Measurements from ENCODE around the gene ENOX1. TPM values are rescaled to one million over a fixed set of nuclear protein-coding genes. Genes with fewer than 3 reads are reported as not detected.

The ENOX1 gene
- total and polyA plus RNA-seq, 2 of the 8 experiments (the other 6 are each of a cell fraction or from before 2014, with no cell fraction given) = 0.23 to 0.37 TPM

- Histone ChIP-seq H3K79me1 (ENCODE audit: low read depth, low read length) (no peaks in the 10 kb centered on the region), H3K14ac (ENCODE audit: insufficient read length) (no peak overlapping the region), H3K4ac (replicated peaks; ENCODE audit: insufficient read length, low read depth, low read length) (no peak overlapping the region), H3K27ac (ENCODE audit: low read depth, low read length) (no peak overlapping the region), H4K20me1 (replicated peaks in 1 of 2; ENCODE audit: control insufficient read depth in 1 of 2, insufficient read depth in 2 of 2, low read length in 2 of 2) (no peaks in the 10 kb centered on the region), H3K18ac (ENCODE audit: extremely low read depth, low read length) (no peak overlapping the region), H4K5ac (ENCODE audit: insufficient read length, low read depth, low read length) (no peak overlapping the region), H4K8ac (ENCODE audit: extremely low read depth, insufficient read depth, low read length) (no peak overlapping the region), H3K36me3 (ENCODE audit: control insufficient read depth in 2 of 4, insufficient read depth in 4 of 4, low read length in 3 of 4) (no peaks in the 10 kb centered on the region), H3K9me3 (ENCODE audit: insufficient read depth in 2 of 2, low read depth in 1 of 2, low read length in 1 of 2) (peaks cover 3 to 6% of the 10 kb centered on the region in 2 experiments; a peak in 2 of 4 replicates), H3K9ac (replicated peaks in 1 of 4; ENCODE audit: extremely low read depth in 1 of 4, low read depth in 3 of 4, low read length in 3 of 4) (no peak overlapping the region), H4K91ac (replicated peaks; ENCODE audit: insufficient read length, low read length) (no peak overlapping the region), H3K4me2 (ENCODE audit: insufficient read depth in 1 of 2, low read depth in 2 of 2, low read length in 2 of 2) (no peak overlapping the region), H3K23ac (ENCODE audit: insufficient read length) (no peak overlapping the region), H2BK12ac (ENCODE audit: low read depth, low read length) (no peak overlapping the region), H2BK120ac (replicated peaks; ENCODE audit: low read depth, low read length) (no peak overlapping the region), H3K4me1 (replicated peaks in 1 of 4; ENCODE audit: control insufficient read depth in 3 of 4, insufficient read depth in 4 of 4, low read length in 3 of 4) (no peaks in the 10 kb centered on the region), H2AFZ (ENCODE audit: low read length) (no peak overlapping the region), H2BK5ac (ENCODE audit: low read depth, low read length) (no peak overlapping the region), H3K23me2 (ENCODE audit: low read depth, low read length) (no peaks in the 10 kb centered on the region), H3K27me3 (replicated peaks in 1 of 4; ENCODE audit: control insufficient read depth in 3 of 4, extremely low read depth in 1 of 4, insufficient read depth in 3 of 4, low read length in 3 of 4) (no peaks in the 10 kb centered on the region), H3K79me2 (ENCODE audit: control insufficient read depth in 1 of 2, insufficient read depth in 2 of 2, low read length in 2 of 2) (no peaks in the 10 kb centered on the region), H2BK15ac (ENCODE audit: low read length) (no peak overlapping the region), H2AK5ac (ENCODE audit: low read depth, low read length) (no peak overlapping the region), H2BK20ac (ENCODE audit: low read length) (no peak overlapping the region), H3K56ac (replicated peaks; ENCODE audit: insufficient read length, low read depth, low read length) (no peak overlapping the region), H3K4me3 (ENCODE audit: extremely low read depth in 1 of 4, insufficient read depth in 2 of 4, low read depth in 3 of 4, low read length in 4 of 4) (no peak overlapping the region)
- DNase-seq (ENCODE audit: low read depth in 1 of 2, low spot score in 2 of 2) = no peak
- ChIA-PET CTCF (ENCODE audit: partially characterized antibody) (interaction anchor here (0.7 kb wide), 1 partner anchor 36 kb away, joined by 3 read pairs; no protein-coding TSS in a partner anchor), POLR2A (ENCODE audit: partially characterized antibody) (interaction anchor here (1.5 kb wide), 1 partner anchor 10 kb away, joined by 4 read pairs; no protein-coding TSS in a partner anchor)
- FAIRE-seq = no peak
- 72% methylated on average over 1 of the region's 1 CpG; no CpG with 5 or more reads in 1 of the 2 experiments for WGBS, 2 experiments (ENCODE audit: extremely low coverage in 1 of 2, insufficient coverage in 1 of 2, insufficient read length in 1 of 2, insufficient replicate concordance in 2 of 2, low coverage in 1 of 2, low lambda C conversion rate in 2 of 2, missing lambda C conversion rate in 1 of 2)
- TF ChIP-seq HDAC6 (IDR thresholded peaks at IDR 0.05; ENCODE audit: low read depth, low read length) (no peak), TEAD4 (IDR thresholded peaks at IDR 0.05; ENCODE audit: low read depth, low read length) (no peak), TCF12 (IDR thresholded peaks at IDR 0.05; ENCODE audit: low read depth, low read length) (no peak), RXRA (IDR thresholded peaks at IDR 0.05; ENCODE audit: insufficient read depth, low read depth, low read length) (no peak), EZH2 (IDR thresholded peaks at IDR 0.05; ENCODE audit: low read depth, low read length, severe bottlenecking) (no peak), ATF2 (IDR thresholded peaks at IDR 0.05; ENCODE audit: low read length) (no peak), CTCF (IDR thresholded peaks at IDR 0.05; ENCODE audit: control extremely low read depth in 1 of 3, insufficient read depth in 1 of 3, low read depth in 1 of 3, low read length in 3 of 3) (no peak), POU5F1 (IDR thresholded peaks at IDR 0.05; ENCODE audit: low read depth, low read length) (no peak)
- TF ChIP-seq, protein P1, sequence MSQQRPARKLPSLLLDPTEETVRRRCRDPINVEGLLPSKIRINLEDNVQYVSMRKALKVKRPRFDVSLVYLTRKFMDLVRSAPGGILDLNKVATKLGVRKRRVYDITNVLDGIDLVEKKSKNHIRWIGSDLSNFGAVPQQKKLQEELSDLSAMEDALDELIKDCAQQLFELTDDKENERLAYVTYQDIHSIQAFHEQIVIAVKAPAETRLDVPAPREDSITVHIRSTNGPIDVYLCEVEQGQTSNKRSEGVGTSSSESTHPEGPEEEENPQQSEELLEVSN (IDR thresholded peaks at IDR 0.05) = no peak
These were observed 583.0 kb downstream of the ENOX1 start for GRCh38 chr13:43203781-43204180.

Data from H1 (cell line).